HUDEP-2 (cell line): ENCODE data around the gene PRDM16.

Source experiments
- DNase-seq, 76 experiments: peaks; one replicate each; lab custom pipeline; 2025; ENCODE audit not compliant: unreplicated experiment in 76 of 76; lab: John Stamatoyannopoulos, UW

PRDM16 gene

DNA sequence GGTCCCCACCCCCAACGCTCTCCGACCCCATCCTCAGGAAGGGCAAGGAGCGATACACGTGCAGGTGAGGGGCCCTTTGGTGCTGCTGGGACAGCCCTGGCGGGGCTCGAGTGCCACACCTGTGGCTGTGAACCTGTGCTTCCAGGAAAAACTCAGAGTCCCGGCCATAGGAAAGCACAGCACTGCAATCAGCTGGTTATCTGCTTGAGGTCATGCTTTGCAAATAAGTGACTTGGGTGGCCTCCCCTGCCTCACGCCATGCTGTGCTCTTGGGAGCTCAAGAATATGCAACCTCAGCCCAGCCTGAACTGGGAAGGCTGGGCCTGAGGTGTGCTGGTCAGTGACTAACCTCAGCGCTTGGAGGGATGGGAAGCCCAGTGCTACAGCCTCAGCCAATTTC is 348.9 kb downstream of the PRDM16 start:
- DNase-seq = no peak

- DNase-seq = no peak
Observed at GRCh38 chr1:3418600-3418999, 349.6 kb downstream of the PRDM16 start.

DNA sequence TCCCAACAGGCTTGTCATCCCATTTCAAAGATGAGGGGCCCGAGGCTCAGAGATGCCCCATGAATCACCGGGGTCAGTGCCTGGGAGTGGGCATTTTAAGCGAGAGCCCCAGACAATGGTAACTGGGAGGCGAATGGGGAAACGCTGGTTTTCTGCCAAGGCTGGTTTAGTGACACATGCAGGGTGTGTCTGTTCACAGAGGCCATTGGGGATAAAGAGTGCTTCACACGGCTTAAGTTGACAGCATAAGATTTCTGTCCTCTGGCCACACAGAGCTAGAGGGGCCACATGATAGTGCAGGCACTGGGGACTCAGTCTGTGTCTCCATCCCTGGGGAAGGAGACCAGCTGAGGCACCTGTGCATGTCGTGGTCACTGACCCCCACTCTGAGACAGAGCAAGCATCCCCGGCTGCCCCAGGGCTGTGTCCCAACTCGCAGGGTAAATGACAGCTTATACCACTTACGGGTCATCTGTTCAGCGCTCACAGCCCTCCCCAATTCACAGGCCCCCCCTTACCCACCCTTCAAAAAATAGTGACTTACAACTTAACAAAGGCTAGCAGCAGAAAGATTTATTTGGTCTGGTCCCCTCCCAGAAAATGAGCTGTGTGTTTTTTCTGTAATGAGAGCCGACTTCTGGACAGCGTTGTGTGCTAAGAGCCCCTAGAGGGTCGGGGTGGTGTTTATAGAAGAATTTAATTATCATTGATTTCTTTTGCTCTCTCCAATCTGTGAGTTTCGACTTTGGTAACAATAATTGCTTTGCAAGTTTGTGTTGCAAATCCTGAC is 350.6 kb downstream of the PRDM16 start:
- DNase-seq = peak in 1 of 76 experiments; percentile 16

DNA sequence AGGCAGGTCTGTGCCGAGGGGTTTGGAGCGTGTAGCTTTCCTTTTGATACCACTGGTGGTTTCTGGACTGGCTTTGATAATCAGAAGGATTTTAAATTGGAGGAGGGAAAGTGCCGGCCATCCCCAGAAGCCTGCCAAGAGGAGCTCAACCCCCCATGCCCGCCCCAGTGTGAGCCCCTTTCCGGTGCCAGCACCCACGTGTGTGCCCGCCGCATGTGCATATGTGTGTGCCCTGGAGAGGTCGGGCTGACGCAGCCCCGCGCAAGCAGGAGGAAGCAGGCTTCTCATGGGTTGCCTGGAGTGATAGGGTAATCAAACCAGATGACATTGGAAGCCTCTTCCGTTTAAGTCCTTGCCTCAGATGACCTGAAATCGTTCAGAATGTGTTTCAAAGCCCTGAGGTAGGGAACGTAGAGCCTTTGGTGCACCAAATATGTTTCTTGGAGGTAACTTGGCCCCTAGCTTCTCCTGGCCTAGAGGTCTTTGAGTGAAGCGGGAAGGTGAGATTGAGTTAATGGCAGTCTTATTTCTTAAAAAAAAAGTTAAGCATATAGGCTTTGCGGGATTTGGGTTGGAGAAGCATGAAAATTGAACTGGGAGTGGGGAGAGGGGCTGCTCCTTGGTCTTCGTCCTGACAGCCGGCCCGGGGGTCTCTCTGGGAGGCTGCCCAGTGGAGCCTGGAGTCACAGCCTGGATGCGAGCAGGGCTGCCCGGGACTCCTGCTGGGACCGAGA is 351.4 kb downstream of the PRDM16 start:
- no peak for DNase-seq

DNA sequence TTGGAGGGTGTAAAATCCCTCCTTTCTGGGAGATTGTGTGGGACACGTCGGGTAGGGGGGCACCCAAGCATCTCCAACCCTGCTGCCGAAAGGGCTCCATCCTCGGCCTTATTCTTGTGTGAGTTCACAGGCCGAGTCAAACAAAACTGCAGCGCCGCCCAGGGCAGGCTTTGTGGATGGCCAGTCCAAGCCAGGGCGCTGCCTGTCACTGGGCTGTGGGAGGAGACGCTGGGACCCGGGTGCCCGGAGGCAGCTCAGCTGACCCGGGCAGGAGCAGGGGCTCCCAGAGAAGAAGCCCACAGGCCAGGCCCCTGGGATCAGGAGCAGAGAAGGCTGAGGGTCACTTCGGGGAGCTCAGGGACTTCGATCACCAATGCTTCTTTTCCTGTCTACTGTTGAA is 353.6 kb downstream of the PRDM16 start:
- DNase-seq = peak in 1 of 76 experiments; percentile 4

- peak in 1 of 76 experiments; percentile 3 for DNase-seq
Observed at GRCh38 chr1:3423245-3423829, 354.3 kb downstream of the PRDM16 start.

GRCh38 chr1:3423896-3424611 is 355.1 kb downstream of the PRDM16 start:
- DNase-seq = no peak

- no peak for DNase-seq
Observed at GRCh38 chr1:3425486-3426215, 356.6 kb downstream of the PRDM16 start.

GRCh38 chr1:3426956-3427535 is 358.0 kb downstream of the PRDM16 start:
- no peak for DNase-seq

- no peak for DNase-seq
Observed at GRCh38 chr1:3427711-3428704, 359.0 kb downstream of the PRDM16 start.

DNA sequence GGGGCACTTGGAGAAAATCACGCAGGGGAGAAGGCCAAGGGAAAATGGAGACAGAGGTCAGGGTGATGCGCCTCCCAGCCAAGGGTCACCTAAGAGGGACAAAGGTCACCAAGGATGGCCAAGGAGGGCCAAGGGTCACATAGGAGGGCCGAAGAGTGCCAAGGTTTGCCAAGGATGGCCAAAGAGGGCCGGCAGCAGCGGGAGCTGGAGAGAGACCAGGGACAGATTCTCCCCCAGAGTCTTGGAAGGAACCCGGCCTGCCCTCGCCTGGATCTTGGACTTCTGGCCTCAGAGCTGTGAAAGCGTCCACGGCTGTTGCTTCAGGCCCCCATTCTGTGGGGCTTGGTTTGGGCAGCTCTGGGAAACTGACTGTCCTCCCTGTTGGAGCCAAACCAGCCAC is 359.9 kb downstream of the PRDM16 start:
- DNase-seq = no peak

DNA sequence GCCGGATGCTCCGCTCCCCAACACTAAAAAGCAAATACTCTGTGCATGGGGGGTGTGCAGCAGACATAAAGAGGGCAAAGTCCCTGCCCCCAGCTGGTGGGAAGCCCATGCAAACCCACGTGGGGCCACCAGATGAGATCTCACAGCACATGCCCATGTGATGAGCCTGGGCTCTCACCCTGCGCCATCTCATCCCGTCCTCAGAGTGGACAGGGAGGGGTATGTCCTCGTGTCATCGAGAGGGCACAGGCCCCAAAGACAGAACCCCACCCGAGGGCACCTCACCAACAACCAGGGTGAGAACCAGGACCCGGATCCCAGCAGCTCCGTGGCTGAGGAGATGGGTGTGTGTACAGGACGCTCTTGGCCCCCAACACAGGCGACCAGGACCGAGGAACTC is 360.3 kb downstream of the PRDM16 start:
- DNase-seq = no peak

DNA sequence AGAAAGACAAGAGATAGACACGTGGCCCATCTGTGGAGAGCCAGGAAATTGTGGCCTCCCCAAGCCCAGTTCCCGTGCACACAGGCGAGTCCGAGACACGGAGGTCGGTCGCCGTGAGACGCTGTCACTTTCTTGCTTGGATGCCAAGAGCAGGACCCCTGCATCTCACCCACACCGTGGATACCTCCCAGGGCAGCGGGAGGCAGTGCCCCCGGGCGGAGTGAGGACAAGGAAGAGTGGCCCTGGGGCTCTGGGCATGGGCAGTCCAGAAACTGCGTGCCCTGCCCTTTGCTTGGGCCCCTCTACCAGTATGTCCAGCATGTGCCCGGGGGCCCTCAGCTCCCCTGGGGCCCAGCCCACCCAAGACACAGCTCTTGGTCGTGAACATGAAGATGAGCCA is 360.8 kb downstream of the PRDM16 start:
- no peak for DNase-seq

- no peak for DNase-seq
Observed at GRCh38 chr1:3430406-3430805, 361.4 kb downstream of the PRDM16 start.

- no peak for DNase-seq
Observed at GRCh38 chr1:3430820-3431219, 361.8 kb downstream of the PRDM16 start.

DNA sequence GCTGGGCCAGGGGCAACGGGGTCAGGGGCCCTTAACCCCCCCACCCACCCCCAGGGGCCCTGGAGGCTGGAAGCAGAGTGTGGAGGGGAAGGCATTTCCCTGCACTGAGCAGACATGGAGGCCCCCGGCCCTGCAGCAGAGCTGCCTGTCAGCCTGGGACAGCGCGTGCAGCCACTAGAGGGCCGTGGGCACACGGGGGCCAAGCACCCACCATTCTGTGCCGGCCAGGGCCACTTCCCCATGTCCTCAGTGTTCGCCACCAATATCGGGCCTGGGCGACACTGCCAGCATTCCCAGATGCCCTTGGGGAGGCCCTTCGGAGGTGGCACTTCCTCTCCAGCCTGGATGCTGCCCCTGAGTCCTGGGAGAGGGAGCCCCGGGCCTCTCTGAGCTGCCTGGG is 362.3 kb downstream of the PRDM16 start:
- no peak for DNase-seq

GRCh38 chr1:3431686-3432085 is 362.7 kb downstream of the PRDM16 start:
- DNase-seq = no peak

GRCh38 chr1:3432306-3432705 is 363.3 kb downstream of the PRDM16 start:
- DNase-seq = no peak

- no peak for DNase-seq
Observed at GRCh38 chr1:3433076-3433475, 364.1 kb downstream of the PRDM16 start.
